ENCODE data around the gene SYT6.

DNA sequence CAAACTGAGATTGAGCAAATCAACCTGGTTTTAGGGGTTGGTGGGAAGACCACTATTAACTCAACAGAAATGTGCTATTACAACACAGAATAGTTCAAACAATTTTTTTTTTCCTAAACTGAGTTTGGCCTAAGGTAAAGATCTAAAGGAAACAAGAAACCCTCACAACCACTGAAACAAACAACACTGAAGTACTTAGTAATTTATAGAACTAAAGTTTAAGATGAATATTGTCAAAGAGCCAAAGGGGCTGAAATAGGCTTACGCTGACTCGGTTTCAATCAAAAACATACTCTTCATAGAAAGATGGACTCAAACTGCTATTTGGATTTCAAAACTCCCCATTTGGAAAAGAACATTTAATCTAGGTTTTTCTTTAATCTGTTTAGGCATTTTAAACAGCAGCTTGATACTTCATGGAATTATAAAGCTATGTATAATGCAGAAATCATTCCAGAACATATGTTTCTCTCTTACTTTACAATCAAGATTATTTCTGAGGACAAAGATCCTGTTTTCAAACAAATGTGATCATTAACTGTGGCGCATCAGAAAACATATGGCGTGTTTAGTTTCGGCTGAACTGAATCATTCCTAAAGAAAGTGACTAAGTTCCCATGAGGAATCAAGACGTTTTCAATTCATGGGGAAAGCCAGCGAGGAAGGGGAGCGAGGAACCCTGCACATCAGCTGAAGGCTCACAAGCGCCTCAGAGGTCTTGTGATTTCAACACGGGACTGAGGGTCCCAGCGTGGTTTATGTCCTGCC lies 62.7 kb downstream of the SYT6 start:
- TF ChIP-seq, protein P1, sequence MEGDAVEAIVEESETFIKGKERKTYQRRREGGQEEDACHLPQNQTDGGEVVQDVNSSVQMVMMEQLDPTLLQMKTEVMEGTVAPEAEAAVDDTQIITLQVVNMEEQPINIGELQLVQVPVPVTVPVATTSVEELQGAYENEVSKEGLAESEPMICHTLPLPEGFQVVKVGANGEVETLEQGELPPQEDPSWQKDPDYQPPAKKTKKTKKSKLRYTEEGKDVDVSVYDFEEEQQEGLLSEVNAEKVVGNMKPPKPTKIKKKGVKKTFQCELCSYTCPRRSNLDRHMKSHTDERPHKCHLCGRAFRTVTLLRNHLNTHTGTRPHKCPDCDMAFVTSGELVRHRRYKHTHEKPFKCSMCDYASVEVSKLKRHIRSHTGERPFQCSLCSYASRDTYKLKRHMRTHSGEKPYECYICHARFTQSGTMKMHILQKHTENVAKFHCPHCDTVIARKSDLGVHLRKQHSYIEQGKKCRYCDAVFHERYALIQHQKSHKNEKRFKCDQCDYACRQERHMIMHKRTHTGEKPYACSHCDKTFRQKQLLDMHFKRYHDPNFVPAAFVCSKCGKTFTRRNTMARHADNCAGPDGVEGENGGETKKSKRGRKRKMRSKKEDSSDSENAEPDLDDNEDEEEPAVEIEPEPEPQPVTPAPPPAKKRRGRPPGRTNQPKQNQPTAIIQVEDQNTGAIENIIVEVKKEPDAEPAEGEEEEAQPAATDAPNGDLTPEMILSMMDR (IDR thresholded peaks at IDR 0.05), result no peak
- TF ChIP-seq EP300 (IDR thresholded peaks at IDR 0.05; ENCODE audit: low read depth), result no peak
